GM03348 (cell line): ENCODE data around the gene ZNF526.
A peak's percentile ranks its signal among the peaks of the same experiment; 100 is the strongest.

Experiments
- DNase-seq: peaks from one replicate; pipeline ENCODE4 v3.0.0; 2012; ENCODE audit warnings: low spot score

Gene ZNF526, protein sequence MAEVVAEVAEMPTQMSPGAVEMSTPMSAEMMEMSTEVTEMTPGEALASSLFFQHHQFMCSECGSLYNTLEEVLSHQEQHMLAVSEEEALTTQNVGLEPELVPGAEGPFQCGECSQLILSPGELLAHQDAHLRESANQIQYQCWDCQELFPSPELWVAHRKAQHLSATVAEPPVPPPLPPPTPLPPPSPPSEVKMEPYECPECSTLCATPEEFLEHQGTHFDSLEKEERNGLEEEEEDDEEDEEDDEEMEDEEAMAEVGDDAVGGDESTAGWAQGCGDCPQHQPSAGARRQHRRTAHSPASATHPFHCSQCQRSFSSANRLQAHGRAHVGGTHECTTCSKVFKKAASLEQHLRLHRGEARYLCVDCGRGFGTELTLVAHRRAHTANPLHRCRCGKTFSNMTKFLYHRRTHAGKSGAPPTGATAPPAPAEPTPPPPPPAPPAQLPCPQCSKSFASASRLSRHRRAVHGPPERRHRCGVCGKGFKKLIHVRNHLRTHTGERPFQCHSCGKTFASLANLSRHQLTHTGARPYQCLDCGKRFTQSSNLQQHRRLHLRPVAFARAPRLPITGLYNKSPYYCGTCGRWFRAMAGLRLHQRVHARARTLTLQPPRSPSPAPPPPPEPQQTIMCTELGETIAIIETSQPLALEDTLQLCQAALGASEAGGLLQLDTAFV

DNA sequence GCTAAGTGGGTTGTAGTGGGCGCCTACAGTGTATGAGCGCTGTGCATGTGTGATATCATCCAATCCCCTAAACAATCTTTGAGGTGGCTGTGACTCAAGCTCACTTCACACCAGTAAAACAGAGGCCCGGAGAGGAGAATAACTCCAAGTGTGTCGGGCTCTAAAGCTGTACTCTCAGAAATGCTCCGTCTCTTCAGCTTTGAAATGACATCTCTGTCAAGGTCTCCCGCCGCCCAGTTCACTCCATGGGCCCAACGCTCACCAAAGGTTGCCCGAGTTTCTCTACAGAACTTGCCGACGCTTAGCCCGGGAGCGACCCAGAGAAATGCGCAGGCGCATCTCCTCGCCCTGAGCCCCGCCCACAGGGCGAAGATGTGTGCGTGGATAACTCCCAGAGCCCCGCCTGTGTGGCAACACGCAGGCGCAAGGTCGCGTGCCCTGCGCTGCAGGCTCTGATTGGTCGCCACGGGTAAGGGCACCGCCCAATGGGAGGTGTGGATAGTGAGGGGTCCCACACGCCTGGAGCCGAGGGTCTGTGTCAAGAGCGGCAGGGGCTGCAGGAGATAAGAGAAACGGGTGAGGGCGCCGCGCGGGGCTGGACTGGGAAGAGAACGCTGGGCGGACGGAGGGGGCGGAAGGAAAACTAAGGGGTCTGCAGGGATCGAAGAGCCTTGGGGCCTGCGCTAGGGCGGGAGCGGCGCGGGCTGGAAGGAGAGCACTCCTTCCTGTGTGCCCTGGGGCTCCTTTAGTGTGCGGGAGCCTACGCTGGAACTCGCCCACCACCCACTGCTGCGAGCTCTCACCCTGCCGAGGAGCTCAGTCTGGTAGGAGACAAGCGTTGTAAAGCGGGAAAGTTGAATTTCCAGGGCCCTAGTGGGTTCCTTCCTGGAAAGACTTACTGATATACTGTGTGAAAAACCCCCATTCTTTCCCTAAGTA, at the start of gene ZNF526:
ZNF526 (plus strand) TSS at position 501 of the 939 bp plus-strand sequence. CDS start 4,092 bp downstream, outside the sequence.
- DNase-seq: peak; percentile 100

DNA sequence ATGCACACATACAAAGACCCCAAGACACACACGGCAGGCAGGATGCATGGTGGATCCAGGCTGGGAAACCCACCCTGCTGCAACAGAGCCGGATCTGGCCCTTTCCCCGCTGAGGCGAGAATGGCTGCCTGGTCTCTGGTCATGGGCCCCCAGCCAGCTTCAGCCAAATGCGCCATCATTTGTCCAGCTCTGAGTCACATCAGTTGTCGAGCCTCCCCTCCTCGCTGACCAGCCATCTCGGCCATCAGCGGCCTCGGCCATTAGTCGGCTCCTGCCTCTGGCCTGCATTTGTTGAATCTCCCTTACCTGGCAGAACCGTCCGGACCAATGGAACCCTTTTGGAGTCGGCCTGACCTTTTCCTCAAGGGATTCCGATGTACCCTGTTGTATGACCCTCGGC, 49.4 kb upstream of the ZNF526 start:
- DNase-seq: no peak

DNA sequence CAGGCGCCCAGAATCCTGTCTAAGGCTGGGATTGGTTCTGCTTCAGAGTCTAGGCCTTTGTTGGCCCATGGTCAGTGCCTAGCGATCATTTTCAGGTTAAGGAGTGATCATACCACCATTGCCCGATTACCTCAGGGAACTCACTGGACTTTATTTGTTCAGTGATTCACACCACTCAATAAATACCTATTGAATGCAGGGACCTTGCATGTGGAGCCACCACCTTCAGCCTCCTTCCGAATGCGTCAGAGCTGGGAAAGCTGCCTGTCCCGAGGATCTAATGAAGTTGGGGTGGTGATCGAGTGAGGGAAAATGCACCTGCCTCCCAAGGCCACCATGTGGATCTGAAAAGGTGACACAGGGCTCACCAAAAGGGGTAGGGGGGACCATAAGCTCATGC, 47.9 kb upstream of the ZNF526 start:
- no peak for DNase-seq

DNA sequence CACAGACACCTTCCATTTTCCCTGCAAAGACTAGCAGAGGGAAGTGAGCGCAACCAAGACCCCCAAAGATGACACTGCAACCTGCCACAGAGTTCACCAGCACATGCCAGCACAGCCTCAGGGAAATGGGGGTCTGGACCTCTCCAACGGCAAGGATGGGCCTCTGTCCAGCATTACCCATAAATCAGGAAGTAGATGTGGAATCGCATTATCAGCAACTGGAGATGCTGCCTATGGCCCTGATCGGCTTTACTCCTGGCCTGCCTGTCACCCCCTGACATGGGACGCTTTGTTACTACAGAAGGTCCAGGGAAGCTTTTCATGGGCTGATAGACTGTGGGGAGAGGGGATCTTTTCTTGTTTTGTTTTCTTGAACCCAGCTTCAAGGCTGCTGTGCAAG, 46.4 kb upstream of the ZNF526 start:
- no peak for DNase-seq

DNA sequence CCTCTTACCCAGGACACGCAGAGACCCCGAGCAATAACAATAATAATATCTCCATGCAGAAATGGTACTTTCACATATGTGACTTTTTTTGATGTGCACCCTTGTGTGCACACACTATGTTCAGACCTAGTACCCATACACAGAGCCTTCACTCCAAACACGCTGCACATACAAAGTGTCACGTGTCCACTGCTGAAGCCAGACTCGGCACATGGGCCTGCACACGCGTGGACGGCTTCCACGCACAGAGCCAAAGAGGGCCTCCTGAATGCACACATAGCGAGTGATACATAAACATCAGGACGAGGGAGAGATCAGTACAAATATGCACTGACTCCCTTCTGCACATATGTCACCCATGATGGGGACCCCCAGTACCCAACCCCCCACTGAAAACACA, 45.9 kb upstream of the ZNF526 start:
- no peak for DNase-seq

DNA sequence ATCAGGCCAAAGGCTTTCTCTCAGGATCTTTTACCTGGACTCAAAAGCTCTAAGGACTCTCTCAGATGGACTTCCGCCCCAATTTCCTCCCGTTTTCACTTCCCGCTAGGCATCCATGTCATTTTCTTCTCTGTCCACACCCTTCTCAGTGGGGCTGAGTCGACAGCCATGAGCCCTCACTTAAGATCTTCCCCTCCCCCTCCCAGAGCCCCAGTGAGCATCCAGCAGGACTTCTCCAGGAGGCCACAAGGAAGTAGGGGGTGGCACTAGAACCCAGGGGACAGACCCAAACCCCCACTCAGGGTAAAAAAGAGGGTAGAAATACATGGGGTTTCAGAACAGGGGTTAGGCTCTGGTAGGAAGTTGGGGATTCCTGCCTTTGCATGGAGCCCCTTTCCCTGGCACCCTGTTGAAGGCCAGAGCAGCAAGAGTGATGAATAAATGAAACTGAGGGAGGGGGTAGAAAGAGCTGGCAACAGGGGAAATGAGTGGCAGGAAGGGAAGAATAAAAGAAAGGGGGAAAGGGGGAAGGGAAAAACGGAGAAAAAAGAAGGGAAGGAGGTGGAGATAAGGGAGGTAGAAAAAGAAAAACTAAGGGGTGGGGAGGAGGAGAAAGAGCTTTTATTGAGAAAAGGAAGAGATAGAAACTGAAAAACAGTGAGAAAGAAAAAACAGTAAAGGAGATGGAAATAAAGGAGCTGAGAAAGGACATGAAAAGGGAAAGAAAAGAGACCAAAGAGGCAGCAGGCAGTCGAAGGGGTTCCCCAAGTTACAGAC, 45.0 kb upstream of the ZNF526 start:
- DNase-seq: no peak

DNA sequence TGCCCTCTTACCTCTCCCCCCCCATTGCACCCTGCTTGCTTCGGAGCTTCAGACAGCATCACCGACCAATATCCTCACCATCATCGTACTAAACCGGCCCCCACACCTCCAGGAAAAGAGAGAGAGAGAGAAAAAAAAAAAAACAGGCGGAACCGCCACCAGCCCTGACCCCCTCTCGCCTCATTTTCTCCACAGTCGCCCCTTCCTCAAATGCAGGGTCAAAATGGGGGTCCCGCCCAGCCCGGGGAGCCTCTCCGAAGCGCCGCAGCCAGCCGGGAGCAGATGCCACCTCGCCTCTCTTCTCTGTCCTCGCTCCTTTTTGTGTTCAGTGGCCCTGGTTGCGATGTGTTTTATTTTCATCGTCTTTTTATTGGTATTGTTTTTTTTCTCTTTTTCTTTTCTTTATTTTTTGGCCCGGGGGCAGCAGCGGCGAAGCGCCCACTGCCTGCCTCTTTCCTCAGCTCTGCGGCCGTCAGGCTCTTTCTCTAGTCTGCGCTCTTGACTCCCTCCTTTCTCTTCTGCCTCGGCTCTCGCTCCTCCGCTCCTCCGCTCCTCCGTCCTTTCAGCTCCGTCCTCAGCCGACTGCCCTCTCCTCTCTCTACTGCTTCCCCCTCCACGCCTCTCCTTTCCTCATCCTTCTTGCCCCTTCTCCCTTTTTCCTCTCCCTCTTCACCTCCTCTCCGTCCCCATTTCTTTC, 44.0 kb upstream of the ZNF526 start:
- peak; percentile 58 for DNase-seq

DNA sequence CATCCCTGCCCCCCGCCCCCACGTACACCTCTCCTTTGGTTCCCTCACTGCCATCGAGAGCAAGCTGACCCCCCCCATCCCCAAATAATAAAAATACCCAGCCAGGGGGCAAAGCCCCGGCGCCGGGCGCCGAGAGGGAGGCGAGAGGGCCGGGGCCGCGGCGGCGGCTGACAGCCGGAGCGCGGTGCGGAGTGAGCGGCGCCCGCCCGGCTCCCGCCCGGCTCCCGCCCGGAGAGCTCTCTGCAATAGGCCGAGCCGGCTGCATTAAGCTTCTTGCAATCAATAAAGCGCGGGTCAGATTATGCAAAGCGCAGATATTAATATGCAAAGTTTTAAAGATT, 43.5 kb upstream of the ZNF526 start:
- DNase-seq: peak; percentile 69

DNA sequence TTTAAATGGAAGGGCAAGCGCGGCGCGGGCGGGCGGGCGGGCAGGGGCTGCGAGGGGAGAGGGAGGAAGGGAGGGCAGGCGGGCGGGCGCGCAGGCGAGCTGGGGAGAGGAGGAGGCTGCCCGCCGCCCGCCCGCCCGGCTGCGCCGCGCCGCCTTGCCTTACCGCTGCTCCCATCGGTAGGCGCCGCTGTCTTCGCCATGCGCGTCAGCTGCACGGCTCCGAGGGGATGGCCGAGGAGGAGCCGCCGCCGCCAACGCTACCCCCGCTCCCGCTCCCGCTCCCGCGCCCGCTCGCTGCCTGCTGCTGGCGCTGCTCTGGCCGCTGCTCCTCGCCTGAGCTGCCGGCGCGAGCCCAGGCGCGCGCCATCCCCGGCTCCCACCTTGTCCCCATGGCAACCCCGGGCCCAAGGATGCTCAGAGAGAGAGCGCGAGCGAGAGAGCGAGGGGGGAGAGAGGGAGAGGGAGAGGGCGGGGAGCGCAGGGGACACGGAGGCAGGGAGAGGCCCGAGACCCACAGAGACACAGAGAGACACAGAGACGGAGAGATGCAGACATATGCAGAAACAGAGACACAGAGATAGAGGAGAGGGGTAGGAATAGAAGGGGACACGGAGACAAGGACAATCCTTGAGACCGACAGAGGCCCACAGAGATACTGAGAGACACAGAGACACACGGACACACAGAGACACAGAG, 43.0 kb upstream of the ZNF526 start:
- DNase-seq: peak; percentile 91

DNA sequence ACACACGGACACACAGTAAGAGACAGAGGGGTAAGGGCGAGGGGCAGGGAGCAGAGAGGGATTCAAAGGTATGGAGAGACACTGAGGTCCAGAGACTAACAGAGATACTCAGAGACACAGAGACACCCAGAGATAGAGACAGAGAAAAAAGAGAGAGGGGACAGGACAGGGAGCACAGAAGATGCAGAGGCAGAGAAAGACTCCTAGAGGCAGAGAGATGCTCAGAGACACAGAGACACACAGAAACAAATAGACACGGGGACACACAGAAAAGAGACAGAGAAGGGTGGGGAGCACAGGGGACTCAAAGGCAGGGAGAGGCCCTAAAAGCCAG, 42.5 kb upstream of the ZNF526 start:
- no peak for DNase-seq

DNA sequence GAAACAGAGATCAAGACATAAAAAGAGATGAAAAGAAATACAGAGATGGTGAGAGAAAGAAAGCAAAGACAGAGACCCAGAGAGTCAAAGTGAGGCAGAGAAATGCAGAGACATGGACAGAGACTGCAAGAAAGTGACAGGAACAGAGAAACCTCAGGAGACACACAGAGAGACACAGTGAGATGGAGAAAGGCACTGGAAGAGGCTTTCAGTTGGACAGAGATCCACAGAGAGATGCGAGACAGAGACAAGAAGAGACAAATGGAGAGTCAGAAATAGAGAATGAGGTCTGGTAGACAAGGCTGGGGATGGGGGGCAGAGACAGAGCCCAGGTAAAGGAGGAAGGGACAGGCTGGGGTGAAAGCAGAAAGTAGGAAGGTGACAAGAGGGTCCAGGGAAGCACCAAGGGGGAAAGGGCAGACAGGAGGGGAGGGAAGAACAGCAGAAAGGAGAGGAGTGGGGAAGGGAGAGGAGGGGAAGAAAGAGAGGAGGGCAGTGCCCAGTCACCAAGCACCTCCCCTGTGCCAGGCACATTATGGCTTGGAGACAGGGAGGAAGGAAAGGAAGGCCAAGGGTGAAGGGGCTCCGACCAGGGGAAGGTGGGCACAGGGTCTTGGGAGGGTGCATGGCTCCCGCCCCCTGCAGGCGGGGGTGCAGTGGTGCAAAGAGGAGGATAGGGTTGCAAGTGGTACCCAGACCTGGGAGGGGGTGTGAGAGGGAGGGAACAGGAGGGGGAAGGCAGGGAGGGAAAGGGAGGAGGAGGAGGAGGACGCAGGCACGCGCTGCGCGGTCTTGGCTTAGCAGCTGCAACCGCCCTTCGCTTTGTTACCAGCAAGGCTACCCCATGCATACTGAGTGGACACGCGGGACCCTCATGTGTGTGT, 41.1 kb upstream of the ZNF526 start:
- peak; percentile 33 for DNase-seq

DNA sequence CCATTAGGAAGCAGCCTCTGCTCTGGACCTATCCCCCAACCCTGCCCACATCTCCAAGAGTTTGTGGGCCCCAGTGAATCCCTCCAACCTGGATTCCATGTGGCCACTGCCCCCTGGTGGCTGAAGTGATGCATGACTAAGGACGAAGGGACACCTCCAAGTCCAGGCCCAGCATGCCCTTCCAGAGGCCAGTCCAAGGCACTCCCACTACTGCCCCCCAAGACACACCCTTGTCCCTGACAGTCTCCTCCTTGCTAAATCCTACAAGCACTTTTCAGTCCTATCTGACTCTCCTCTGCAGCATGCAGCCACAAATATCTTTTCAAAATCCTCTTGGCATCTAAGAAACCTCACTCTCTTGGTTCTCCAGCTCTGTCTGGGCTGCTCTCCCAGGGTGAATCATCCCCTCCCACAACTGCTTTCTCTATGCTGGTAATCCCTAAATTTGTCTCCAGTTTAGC, 35.7 kb upstream of the ZNF526 start:
- peak; percentile 93 for DNase-seq

DNA sequence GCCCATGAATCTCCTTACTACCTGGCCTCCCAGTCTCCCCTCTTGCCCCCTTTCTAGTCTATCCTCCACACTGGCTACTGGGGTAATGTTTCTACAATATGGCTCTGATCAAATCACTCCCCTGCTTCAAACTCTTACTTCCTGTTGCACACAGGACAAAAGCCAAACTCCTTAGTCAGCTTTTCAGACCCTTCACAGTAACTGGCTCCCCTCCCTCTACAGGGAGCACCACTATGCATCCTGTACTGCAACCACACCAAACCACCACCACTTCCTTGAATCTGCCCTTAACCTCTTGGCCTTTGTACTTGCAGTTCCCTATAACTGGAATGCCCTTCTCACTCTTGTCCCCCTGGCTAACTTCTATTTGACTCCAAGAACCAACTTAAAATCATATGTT, 34.8 kb upstream of the ZNF526 start:
- peak; percentile 29 for DNase-seq

DNA sequence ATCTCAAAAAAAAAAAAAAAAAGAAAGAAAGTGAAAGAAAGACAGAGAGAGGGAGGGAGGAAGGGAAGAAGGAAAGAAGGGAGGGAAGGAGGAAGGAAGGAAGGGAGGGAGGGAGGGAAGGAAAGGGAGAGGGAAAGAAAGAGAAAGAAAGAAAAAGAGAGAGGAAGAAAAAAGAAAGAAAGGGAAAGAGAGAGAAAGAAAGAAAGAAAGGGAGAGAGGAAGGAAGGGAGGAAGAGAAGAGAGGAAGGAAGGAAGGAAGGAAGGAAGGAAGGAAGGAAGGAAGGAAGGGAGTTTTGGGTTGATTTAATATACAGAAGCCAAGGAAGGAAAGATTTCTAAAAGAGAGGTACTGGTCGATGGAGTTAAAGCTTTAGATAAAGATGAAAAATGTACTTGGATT, 31.4 kb upstream of the ZNF526 start:
- DNase-seq: no peak

DNA sequence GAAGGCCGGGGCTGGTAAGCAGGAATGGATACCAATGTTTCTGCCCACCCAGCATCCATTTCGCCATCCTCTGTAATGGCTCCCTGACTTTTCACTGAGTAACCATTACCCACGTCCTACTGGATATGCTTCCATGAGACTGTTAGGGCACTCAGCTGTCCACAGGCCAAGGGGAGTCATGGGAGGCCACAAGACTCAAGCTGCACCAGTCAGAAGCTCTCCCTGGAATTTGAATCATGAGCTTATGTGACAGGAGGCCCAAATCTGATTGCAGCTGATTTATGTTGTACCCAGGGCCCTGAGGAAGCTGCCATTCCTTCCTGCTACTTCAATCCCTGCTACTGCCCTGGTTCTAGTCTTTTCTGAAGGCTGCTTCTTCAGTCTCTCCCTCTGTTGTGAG, 31.0 kb upstream of the ZNF526 start:
- no peak for DNase-seq

DNA sequence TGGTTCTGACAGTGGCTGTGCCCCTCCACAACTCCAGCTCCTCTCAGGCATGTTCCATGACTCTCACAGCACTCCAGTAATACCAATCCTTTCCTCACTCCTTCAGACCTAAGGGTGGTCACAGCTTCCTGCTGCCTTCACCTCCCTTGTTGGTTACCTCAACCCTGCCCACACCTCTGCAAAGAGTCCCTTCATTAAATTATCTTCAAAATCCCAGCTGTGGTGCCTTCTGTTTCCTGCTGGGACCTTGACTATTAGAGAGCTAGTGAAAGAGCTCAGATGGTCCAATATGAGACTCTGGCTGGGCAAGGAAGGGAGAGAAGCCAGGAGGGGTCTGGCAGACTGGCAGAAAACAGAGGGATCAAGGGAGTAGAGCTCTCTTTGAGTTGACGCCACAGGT, 28.8 kb upstream of the ZNF526 start:
- DNase-seq: no peak

DNA sequence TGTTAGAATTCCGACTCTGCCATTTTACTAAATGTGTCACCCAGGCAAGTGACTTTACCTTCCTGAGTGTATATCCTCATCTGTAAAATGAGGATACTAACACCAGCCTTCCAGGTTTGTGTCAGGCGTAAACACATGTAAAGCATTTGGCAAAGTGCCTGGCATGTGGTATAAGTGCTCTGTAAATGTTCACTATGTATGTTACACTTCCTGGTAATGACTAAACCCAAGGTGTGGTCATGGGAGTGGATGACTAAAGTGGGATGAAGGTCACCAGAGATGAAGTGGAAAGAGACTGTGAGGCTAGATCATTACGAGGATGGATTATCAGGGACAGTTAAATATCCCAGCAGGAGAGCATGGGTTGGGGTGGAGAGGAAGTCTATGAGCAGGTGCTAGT, 28.3 kb upstream of the ZNF526 start:
- no peak for DNase-seq

DNA sequence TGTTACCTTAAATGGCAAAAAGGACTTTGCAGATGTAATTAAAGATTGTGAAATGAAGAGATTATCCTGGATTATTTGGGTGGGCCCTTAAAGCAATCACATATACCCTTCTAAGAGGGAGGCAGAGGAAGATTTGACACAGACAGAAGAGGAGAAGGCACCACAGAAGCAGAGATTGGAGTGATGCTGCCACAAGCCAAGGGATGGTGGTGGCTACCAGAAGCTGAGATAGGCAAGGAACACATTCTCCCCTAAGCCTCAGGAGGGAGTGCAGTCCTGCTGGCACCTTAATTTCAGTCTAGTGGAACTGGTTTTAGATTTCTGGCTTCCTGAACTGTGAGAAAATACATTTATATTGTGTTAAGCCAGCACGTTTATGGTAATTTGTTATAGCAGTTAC, 26.8 kb upstream of the ZNF526 start:
- DNase-seq: no peak

DNA sequence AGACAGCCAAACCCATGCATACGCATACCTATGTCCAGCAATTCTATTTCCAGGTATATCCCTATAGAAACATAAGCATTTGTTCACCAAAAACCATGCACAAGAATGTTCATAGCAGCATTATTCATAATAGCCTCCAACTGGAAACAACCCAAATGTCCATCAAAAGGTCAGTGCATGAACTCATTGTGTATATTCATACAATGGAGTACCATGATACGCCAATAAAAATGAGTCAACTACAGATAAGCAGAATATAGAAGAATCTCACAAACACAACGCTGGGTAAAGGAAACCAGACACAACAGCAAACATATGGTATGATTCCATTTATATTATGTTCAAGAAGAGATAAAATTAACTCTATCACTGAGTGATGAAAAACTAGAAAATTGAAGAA, 26.4 kb upstream of the ZNF526 start:
- no peak for DNase-seq
